HG02973 (cell line): ENCODE measurements around the gene C21orf58.
"Not testable (repeated sequence)": the region's sequence is repeated elsewhere in the genome, so short reads cannot be mapped to it uniquely, and the experiment has no call there.

Experiments used
- ATAC-seq: cut with Tn5 transposase; IDR thresholded peaks from one replicate; pipeline ENCODE4 v1.9.1; 2021; ENCODE audit warnings: moderate library complexity; ENCODE audit not compliant: unreplicated experiment

C21orf58 gene

GRCh38 chr21:46323710-46324389, at the start of gene C21orf58, which contains the start of gene PCNT:
TSS of gene C21orf58 (minus strand) at chr21:46323870. CDS start at chr21:46322738, 1,132 bp downstream.
TSS of gene PCNT (plus strand) at chr21:46324156. CDS start at chr21:46324229, 73 bp downstream.
- ATAC-seq, result peak; percentile 74

- ATAC-seq, result not testable (repeated sequence)
These were observed 49.3 kb upstream of the C21orf58 start for GRCh38 chr21:46372947-46373346.

- no peak for ATAC-seq
These were observed 48.4 kb upstream of the C21orf58 start for GRCh38 chr21:46372014-46372485.

- ATAC-seq, result no peak
These were observed 47.7 kb upstream of the C21orf58 start for GRCh38 chr21:46371204-46372013.

GRCh38 chr21:46369520-46370235, 46.0 kb upstream of the C21orf58 start:
- ATAC-seq, result no peak

- ATAC-seq, result peak; percentile 43
These were observed 45.0 kb upstream of the C21orf58 start for GRCh38 chr21:46368533-46369285.

GRCh38 chr21:46366966-46367365, 43.3 kb upstream of the C21orf58 start:
- no peak for ATAC-seq

GRCh38 chr21:46366561-46366960, 42.9 kb upstream of the C21orf58 start:
- no peak for ATAC-seq

GRCh38 chr21:46366091-46366490, 42.4 kb upstream of the C21orf58 start:
- ATAC-seq, result no peak

- ATAC-seq, result no peak
These were observed 40.0 kb upstream of the C21orf58 start for GRCh38 chr21:46363698-46364097.

GRCh38 chr21:46362946-46363345, 39.3 kb upstream of the C21orf58 start:
- no peak for ATAC-seq

GRCh38 chr21:46361935-46362334, 38.3 kb upstream of the C21orf58 start:
- no peak for ATAC-seq

- ATAC-seq, result no peak
These were observed 37.5 kb upstream of the C21orf58 start for GRCh38 chr21:46361176-46361575.

GRCh38 chr21:46357684-46358425, 34.2 kb upstream of the C21orf58 start:
- ATAC-seq, result no peak

GRCh38 chr21:46357335-46357604, 33.6 kb upstream of the C21orf58 start:
- ATAC-seq, result no peak

GRCh38 chr21:46356494-46357334, 33.0 kb upstream of the C21orf58 start:
- no peak for ATAC-seq

- ATAC-seq, result no peak
These were observed 32.3 kb upstream of the C21orf58 start for GRCh38 chr21:46356005-46356338.

GRCh38 chr21:46355161-46356004, 31.7 kb upstream of the C21orf58 start:
- no peak for ATAC-seq
